T-helper 1 cell treated with Interleukin-12 subunit alpha and Interleukin-12 subunit beta and Interleukin-4 antibody, amounts not matched to agents 30 ng/mL and 1 ng/mL, for 36 hours (primary cell): ENCODE measurements around the gene OBP2A. TPM values are rescaled to one million over a fixed set of nuclear protein-coding genes. Genes with fewer than 3 reads are reported as not detected.

Experiments
- intact Hi-C: fragments of 100-400 bp; cut with micrococcal nuclease; formaldehyde crosslinking; loops from one replicate; pipeline ENCODE4 v1.15.1; 2024
- total RNA-seq: library from RNA; stranded (reverse); gene quantifications from 2 replicates; pipeline ENCODE4 v1.2.3, GENCODE V29; 2022

OBP2A gene
- total RNA-seq, 1 donor from 2014 or later, result not detected

- intact Hi-C loops, result no loop called here
Measured at GRCh38 chr9:135591506-135592330, 45.8 kb downstream of the OBP2A start.

- intact Hi-C loops, result no loop called here
Measured at GRCh38 chr9:135592331-135592590, 46.3 kb downstream of the OBP2A start.

GRCh38 chr9:135592625-135593024 is 46.7 kb downstream of the OBP2A start:
- intact Hi-C loops, result no loop called here

GRCh38 chr9:135596211-135596610 is 50.3 kb downstream of the OBP2A start:
- intact Hi-C loops, result no loop called here

Other genes with a start within 250 kb of the OBP2A start
- 0.07 and 0.49 TPM in 2 replicates for gene PPP1R26, start 66.3 kb upstream of the OBP2A start, total RNA-seq
- 31.9 and 37.0 TPM in 2 replicates for gene MRPS2, start 45.4 kb upstream of the OBP2A start, total RNA-seq
- gene LCN1, start 24.7 kb upstream of the OBP2A start, total RNA-seq, result not detected in 2 replicates
- gene PAEP, start 15.6 kb downstream of the OBP2A start, total RNA-seq, result not detected in 2 replicates
- not detected in 2 replicates for gene GLT6D1, start 93.4 kb downstream of the OBP2A start, total RNA-seq
- gene LCN9, start 117.2 kb downstream of the OBP2A start, total RNA-seq, result not detected in 2 replicates
- gene SOHLH1, start 153.4 kb downstream of the OBP2A start, total RNA-seq, result not detected in 2 replicates
- not detected in 2 replicates for gene KCNT1, start 156.1 kb downstream of the OBP2A start, total RNA-seq